Right lobe of liver (tissue), 6 donors: ENCODE data around the gene GNAQ. TPM values are rescaled to one million over a fixed set of nuclear protein-coding genes. Genes with fewer than 3 reads are reported as not detected.

ENCODE experiments used
- ATAC-seq, 4 donors: fragments of 200-7000 bp; cut with Tn5 transposase; one replicate each; pipeline ENCODE4 v1.9.1; 2020; ENCODE audit warnings: mild to moderate bottlenecking in 4 of 4, moderate library complexity in 4 of 4
- DNase-seq, 3 donors: peaks; one replicate each; pipeline ENCODE4 v3.0.0-alpha.2; 2020
- H3K27ac ChIP-seq, 3 donors: fragments of 200-600 bp; one replicate each; pipeline ENCODE4 v1.8.0; 2022
- H3K27me3 ChIP-seq, 2 donors: fragments of 200-600 bp; one replicate each; pipeline ENCODE4 v1.8.0; 2022
- H3K36me3 ChIP-seq, 4 donors: fragments of 200-600 bp; sonication (generic) in 1 of 4; one replicate each; pipeline versions ENCODE4 v1.5.1 to v1.8.0; 2017 to 2022; ENCODE audit warnings: control low read depth in 1 of 4
- H3K4me1 ChIP-seq, 4 donors: fragments of 200-600 bp; sonication (generic) in 1 of 4; one replicate each; pipeline versions ENCODE4 v1.5.1 to v1.8.0; 2017 to 2022; ENCODE audit warnings: control low read depth in 1 of 4
- H3K4me3 ChIP-seq, 3 donors: fragments of 200-600 bp; one replicate each; pipeline ENCODE4 v1.8.0; 2022
- H3K9me3 ChIP-seq, 4 donors: fragments of 200-600 bp; sonication (generic) in 1 of 4; one replicate each; pipeline versions ENCODE4 v1.5.1 to v1.8.0; 2017 to 2022; ENCODE audit warnings: control low read depth in 1 of 4
- POLR2A ChIP-seq: fragments of 450-650 bp; IDR thresholded peaks from one replicate; pipeline ENCODE4 v1.6.1; 2017; ENCODE audit warnings: antibody characterized with exemption, mild to moderate bottlenecking
- WGBS: methylation state at CpG from one replicate; pipeline ENCODE4 v1.1.6; 2018; ENCODE audit warnings: low coverage, low lambda C conversion rate; ENCODE audit not compliant: insufficient coverage; ENCODE audit errors: missing lambda C conversion rate; 5-methylcytosine and 5-hydroxymethylcytosine counted together
- intact Hi-C, 2 donors: fragments of 100-400 bp; cut with DNase I; formaldehyde crosslinking; loops; one replicate each; pipeline versions ENCODE4 v1.11.2 to v1.14.1; 2022
- total RNA-seq, 6 experiments: library from RNA; depleted of rRNA in 2 of 6; stranded (reverse); fragments of >200 nt in 2 of 6; fragmentation: NEBNext Ultra II Directional in 3 of 6; extraction: Animal tissue kit (Norgen Biotek cat#: 25700) in 3 of 6; gene quantifications; one replicate each; pipeline versions ENCODE4 v1.1.0 to v1.2.4, GENCODE V29; 2016 to 2023
- TF ChIP-seq, protein P1 (sequence below), 4 donors: fragments of 200-600 bp in 3 of 4; fragments of 450-650 bp in 1 of 4; IDR thresholded peaks; one replicate each; pipeline versions ENCODE4 v1.5.1 to v1.8.0; 2016 to 2022; ENCODE audit warnings: antibody characterized with exemption in 4 of 4, mild to moderate bottlenecking in 2 of 4
- donor health status: DM: no; HTN: yes; CAD: no.
- donor health status: DM: no; HTN: no; CAD: no.
- donor health status: DM: no; HTN: no; CAD: no.
- donor health status: DM: no; HTN: yes; CAD: no.
- donor health status: DM: no; HTN: yes; CAD: no.

GNAQ gene
- total RNA-seq, 6 experiments from 2014 or later: 15.8 to 28.7 (median 21.6) TPM

DNA sequence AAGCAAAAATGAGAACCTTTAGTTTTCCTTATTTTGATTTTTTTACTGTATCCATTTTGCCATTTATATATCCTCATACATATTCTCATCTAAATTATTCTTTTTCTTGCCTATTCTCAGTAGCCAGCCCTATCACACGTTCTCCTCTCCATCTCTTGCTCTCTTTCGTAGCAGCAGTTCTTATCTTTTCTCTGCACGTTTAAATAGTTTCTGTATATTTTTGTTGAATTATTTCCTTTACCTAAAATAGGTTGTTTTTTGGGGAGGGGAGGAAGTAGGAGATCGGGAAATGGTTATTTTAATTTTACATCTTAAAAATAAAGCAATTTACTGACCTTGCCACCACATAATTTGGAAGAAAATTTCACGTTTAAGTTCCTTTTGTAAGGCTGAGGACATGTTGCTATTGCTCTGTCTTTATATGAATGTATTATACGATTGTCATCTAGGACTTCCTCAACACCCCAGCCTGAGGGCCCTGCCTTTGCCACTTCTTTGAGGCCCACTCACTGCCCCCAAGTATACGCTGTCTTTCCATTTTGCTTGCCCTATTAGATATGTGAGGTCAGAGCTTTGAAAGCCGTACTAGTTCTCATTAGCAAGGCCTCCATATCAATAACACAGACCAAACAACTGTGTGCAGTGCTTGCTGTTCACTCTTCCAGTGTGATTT is 140.3 kb downstream of the GNAQ start:
- Histone ChIP-seq H3K27me3 (no peaks in the 10 kb centered on the region), H3K9me3 (no peaks in the 10 kb centered on the region), H3K4me3 (no peak overlapping the region), H3K27ac (no peak overlapping the region), H3K36me3 (no peaks in the 10 kb centered on the region), H3K4me1 (no peaks in the 10 kb centered on the region)
- 55% methylated on average over 8 of the region's 8 CpGs for WGBS
- intact Hi-C loops: no loop called here
- DNase-seq (no peak), ATAC-seq (no peak)
- TF ChIP-seq POLR2A: no peak
- TF ChIP-seq, protein P1, sequence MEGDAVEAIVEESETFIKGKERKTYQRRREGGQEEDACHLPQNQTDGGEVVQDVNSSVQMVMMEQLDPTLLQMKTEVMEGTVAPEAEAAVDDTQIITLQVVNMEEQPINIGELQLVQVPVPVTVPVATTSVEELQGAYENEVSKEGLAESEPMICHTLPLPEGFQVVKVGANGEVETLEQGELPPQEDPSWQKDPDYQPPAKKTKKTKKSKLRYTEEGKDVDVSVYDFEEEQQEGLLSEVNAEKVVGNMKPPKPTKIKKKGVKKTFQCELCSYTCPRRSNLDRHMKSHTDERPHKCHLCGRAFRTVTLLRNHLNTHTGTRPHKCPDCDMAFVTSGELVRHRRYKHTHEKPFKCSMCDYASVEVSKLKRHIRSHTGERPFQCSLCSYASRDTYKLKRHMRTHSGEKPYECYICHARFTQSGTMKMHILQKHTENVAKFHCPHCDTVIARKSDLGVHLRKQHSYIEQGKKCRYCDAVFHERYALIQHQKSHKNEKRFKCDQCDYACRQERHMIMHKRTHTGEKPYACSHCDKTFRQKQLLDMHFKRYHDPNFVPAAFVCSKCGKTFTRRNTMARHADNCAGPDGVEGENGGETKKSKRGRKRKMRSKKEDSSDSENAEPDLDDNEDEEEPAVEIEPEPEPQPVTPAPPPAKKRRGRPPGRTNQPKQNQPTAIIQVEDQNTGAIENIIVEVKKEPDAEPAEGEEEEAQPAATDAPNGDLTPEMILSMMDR (IDR thresholded peaks at IDR 0.05): no peak

DNA sequence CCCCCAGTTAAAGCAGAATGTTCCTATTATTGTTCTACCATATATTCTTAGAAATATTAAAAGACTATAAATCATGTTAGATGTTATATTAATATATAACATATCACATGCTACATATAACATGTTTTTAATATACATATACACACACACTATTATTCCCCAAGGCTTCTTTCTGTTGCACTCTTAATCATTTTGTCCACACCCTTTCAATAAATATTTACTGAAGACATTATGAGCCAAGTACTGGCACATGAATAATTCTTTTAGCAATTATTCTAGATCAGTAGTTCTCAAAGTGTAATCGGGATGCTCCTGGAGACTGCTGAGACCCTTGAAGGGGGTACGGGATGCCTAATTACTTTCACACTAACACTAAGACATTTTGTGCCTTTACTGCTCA is 143.9 kb downstream of the GNAQ start:
- Histone ChIP-seq H3K36me3 (no peaks in the 10 kb centered on the region), H3K27me3 (no peaks in the 10 kb centered on the region), H3K4me1 (peaks cover 0 to 5% (median 0%) of the 10 kb centered on the region in 4 donors), H3K9me3 (no peaks in the 10 kb centered on the region), H3K27ac (no peak overlapping the region), H3K4me3 (no peak overlapping the region)
- intact Hi-C loops: no loop called here
- DNase-seq: no peak
- 77% methylated on average over 2 of the region's 2 CpGs for WGBS
- TF ChIP-seq POLR2A: no peak
- TF ChIP-seq, protein P1 (IDR thresholded peaks at IDR 0.05): no peak
- no peak for ATAC-seq

DNA sequence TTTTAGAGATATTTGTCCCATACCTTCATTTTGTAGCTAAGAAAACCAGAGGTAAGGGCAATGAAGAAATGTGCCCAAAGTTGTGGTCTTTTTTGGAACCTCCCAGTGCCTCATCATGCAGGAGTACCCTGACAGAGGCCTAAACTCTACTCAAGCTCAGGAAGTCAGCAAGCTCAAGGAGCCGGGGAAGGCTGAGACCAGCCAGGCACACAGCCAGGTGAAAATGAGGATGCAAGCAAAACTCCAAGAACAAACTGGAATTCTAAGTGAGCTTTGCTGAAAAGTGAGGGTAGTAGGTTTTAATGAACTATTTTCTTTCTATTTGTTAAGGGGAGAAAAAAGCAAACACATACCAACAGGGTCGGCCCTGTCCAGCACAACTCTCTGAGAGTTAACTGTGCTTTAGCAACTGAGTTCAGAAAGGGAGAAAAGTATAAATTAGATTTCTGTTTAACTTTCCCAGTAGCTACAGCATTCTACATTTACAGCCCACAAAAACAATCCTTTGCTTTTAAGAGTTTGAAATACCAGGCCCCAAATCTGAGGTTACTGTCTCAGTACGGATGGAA is 146.4 kb downstream of the GNAQ start:
- no peaks in the 10 kb centered on the region for H3K36me3 ChIP-seq
- no peaks in the 10 kb centered on the region for H3K27me3 ChIP-seq
- peaks cover 0 to 22% (median 0%) of the 10 kb centered on the region in 4 donors for H3K4me1 ChIP-seq
- DNase-seq (no peak), ATAC-seq (no peak)
- no peak overlapping the region for H3K27ac ChIP-seq
- no peaks in the 10 kb centered on the region for H3K9me3 ChIP-seq
- intact Hi-C loops: no loop called here
- TF ChIP-seq POLR2A: no peak
- TF ChIP-seq, protein P1 (IDR thresholded peaks at IDR 0.05): no peak
- 66% methylated on average over 3 of the region's 3 CpGs for WGBS
- no peak overlapping the region for H3K4me3 ChIP-seq

DNA sequence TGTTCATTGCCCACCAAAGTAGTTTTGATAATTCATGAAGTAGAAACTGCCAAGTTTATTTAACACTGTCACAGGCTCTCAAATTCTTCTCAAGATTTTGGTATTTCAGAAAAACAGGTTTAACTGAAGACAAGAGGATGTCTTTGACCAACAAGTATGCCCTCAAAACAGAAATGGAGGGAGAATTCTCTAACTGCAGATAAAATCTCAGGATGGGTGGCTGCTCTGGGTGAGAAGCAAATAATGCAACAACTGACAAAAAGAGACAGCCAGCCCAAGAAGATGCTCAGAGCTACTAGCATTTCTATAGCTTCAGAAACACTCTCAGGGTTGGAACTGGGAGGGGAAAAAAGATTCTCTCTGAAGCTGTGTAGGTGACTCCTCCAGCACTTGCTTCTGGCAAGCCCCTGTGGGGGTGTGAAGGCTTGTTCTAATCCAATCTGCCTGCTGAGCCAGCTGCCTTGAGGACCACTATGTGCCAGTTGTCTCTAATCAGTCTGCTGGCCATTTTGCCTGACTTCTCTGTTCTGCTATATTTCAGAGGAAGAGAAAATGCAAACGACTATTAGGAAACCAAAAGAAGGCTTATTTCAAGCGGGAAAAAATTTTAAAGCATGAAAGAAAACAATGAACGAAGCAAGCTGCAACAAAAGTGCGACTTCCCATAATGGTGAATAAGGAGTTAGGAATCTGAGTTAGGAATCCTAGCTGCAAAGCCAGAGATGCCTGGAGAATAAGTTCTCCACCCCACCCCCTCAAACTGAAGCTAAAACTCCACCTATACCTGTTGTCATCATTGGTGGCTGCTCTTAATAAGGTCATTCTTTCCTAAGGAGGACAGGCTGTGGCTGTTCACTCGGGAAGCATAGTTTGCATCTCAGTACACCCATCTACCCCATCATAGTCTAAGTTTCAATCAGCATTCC is 147.5 kb downstream of the GNAQ start:
- intact Hi-C loops: no loop called here
- Histone ChIP-seq H3K27me3 (no peaks in the 10 kb centered on the region), H3K4me1 (peaks cover 0 to 22% (median 0%) of the 10 kb centered on the region in 4 donors), H3K27ac (no peak overlapping the region), H3K9me3 (no peaks in the 10 kb centered on the region), H3K36me3 (no peaks in the 10 kb centered on the region), H3K4me3 (no peak overlapping the region)
- DNase-seq (no peak), ATAC-seq (no peak)
- 70% methylated on average over 5 of the region's 5 CpGs for WGBS
- no peak for TF ChIP-seq POLR2A
- TF ChIP-seq, protein P1 (IDR thresholded peaks at IDR 0.05): no peak
